Keratinocyte (primary cell): ENCODE data around the gene LUM. TPM values are rescaled to one million over a fixed set of nuclear protein-coding genes. Genes with fewer than 3 reads are reported as not detected.

ENCODE experiments used
- DNase-seq: peaks from one replicate; pipeline ENCODE4 v3.0.0-alpha.2; 2011; ENCODE audit warnings: low read depth, missing footprints, low spot score
- FAIRE-seq: peaks from 2 replicates; lab custom pipeline; 2011; peaks lifted over from hg19 to GRCh38; lab: Jason Lieb, UNC
- H2AFZ ChIP-seq: 2 replicates; pipeline ENCODE4 v1.6.0; 2012; ENCODE audit warnings: low read length, control low read depth, inconsistent platforms; ENCODE audit not compliant: control insufficient read depth
- H3K27ac ChIP-seq: 2 replicates; pipeline ENCODE4 v1.5.1; 2011; ENCODE audit warnings: low read length; ENCODE audit not compliant: control insufficient read depth, insufficient read depth
- H3K27me3 ChIP-seq: 3 replicates; pipeline ENCODE4 v1.6.0; 2011; ENCODE audit warnings: low read length; ENCODE audit not compliant: control insufficient read depth, insufficient read depth; ENCODE audit errors: extremely low read depth
- H3K36me3 ChIP-seq, 2 experiments: 2 replicates in 1 of 2; 3 replicates in 1 of 2; pipeline ENCODE4 v1.5.1; 2011; ENCODE audit warnings: low read length in 2 of 2, mild to moderate bottlenecking in 1 of 2; ENCODE audit not compliant: control insufficient read depth in 2 of 2, insufficient read depth in 2 of 2; ENCODE audit errors: extremely low read depth in 1 of 2
- H3K4me1 ChIP-seq: 3 replicates; pipeline ENCODE4 v1.5.1; 2011; ENCODE audit warnings: low read length; ENCODE audit not compliant: control insufficient read depth, insufficient read depth; ENCODE audit errors: extremely low read depth
- H3K4me2 ChIP-seq: 3 replicates; pipeline ENCODE4 v1.6.0; 2011; ENCODE audit warnings: low read depth, low read length; ENCODE audit not compliant: control insufficient read depth, insufficient read depth; ENCODE audit errors: extremely low read depth
- H3K4me3 ChIP-seq, 3 experiments: fragments of 200-600 bp in 1 of 3; sonication (generic) in 1 of 3; 2 replicates in 2 of 3; 3 replicates in 1 of 3; pipeline ENCODE4 v1.5.1; 2011 to 2016; ENCODE audit warnings: low read length in 3 of 3, mild to moderate bottlenecking in 3 of 3, control low read depth in 2 of 3, inconsistent platforms in 1 of 3, low read depth in 1 of 3, mixed read lengths in 1 of 3, mixed run types in 1 of 3, moderate library complexity in 1 of 3; ENCODE audit not compliant: control insufficient read depth in 2 of 3, insufficient read depth in 2 of 3; ENCODE audit errors: extremely low read depth in 1 of 3
- H3K79me2 ChIP-seq: 2 replicates; pipeline ENCODE4 v1.6.0; 2012; ENCODE audit warnings: low read length; ENCODE audit not compliant: control insufficient read depth, insufficient read depth
- H3K9ac ChIP-seq: 3 replicates; pipeline ENCODE4 v1.6.0; 2011; ENCODE audit warnings: low read length; ENCODE audit not compliant: control insufficient read depth, insufficient read depth; ENCODE audit errors: extremely low read depth
- H3K9me1 ChIP-seq: 3 replicates; pipeline ENCODE4 v1.6.0; 2011; ENCODE audit warnings: low read length; ENCODE audit not compliant: control insufficient read depth, insufficient read depth; ENCODE audit errors: extremely low read depth
- H3K9me3 ChIP-seq: 2 replicates; pipeline ENCODE4 v1.5.1; 2012; ENCODE audit warnings: low read depth, low read length; ENCODE audit not compliant: control insufficient read depth
- H4K20me1 ChIP-seq: 3 replicates; pipeline ENCODE4 v1.6.0; 2011; ENCODE audit warnings: low read length; ENCODE audit not compliant: control insufficient read depth, insufficient read depth; ENCODE audit errors: extremely low read depth
- CTCF ChIP-seq, 3 experiments: IDR thresholded peaks in 1 of 3; conservative IDR thresholded peaks in 1 of 3; optimal IDR thresholded peaks in 1 of 3; 2 replicates in 2 of 3; 3 replicates in 1 of 3; pipeline versions ENCODE3 to v1.5.1; 2011; ENCODE audit warnings: low read length in 3 of 3, mild to moderate bottlenecking in 3 of 3, moderate library complexity in 2 of 3, control low read depth in 1 of 3, inconsistent platforms in 1 of 3; ENCODE audit not compliant: insufficient read depth in 2 of 3; ENCODE audit errors: extremely low read depth in 1 of 3
- EZH2 ChIP-seq: IDR thresholded peaks from one replicate; pipeline ENCODE4 v1.6.1; 2012; ENCODE audit warnings: inconsistent platforms, mild to moderate bottlenecking, low read length, moderate library complexity
- dilution Hi-C: fragments of 300-500 bp; cut with MboI; formaldehyde crosslinking; loops from one replicate; pipeline ENCODE4 v1.7.0; 2020; ENCODE audit warnings: low sequenced_read_pairs; ENCODE audit not compliant: extremely low pct_ligation_motif_present
- polyA plus RNA-seq, 5 experiments: library from polyadenylated mRNA; depleted of rRNA in 3 of 5; stranded (reverse) in 3 of 5; stranded (forward) in 1 of 5; unstranded in 1 of 5; fragments of >200 nt; gene quantifications; 1 replicate in 1 of 5; 2 replicates in 3 of 5; 3 replicates in 1 of 5; pipeline versions ENCODE4 v1.2.1 to v1.2.3, GENCODE V29; 2011 to 2012; ENCODE audit warnings: missing spikeins in 2 of 5, low read depth in 1 of 5, low replicate concordance in 1 of 5

LUM gene
- polyA plus RNA-seq, 1 donor (not counting 4 experiments of a cell fraction or from before 2014, with no cell fraction given): 0.37 TPM

GRCh38 chr12:91127306-91127705, 16.0 kb upstream of the LUM start:
- Histone ChIP-seq H3K27ac (no peak overlapping the region), H3K79me2 (no peaks in the 10 kb centered on the region), H4K20me1 (no peaks in the 10 kb centered on the region), H3K4me2 (no peak overlapping the region), H2AFZ (no peak overlapping the region), H3K9me3 (no peaks in the 10 kb centered on the region), H3K4me3 (no peak overlapping the region), H3K36me3 (no peaks in the 10 kb centered on the region), H3K4me1 (peaks cover 18% of the 10 kb centered on the region), H3K27me3 (no peaks in the 10 kb centered on the region), H3K9me1 (no peaks in the 10 kb centered on the region), H3K9ac (no peak overlapping the region)
- no peak for DNase-seq
- dilution Hi-C loops: no loop called here
- FAIRE-seq: no peak
- TF ChIP-seq EZH2 (no peak), CTCF (optimal IDR thresholded peaks at IDR 0.05 in 1 of 3, IDR thresholded peaks at IDR 0.05 in 1 of 3, conservative IDR thresholded peaks at IDR 0.05 in 1 of 3; ENCODE audit: extremely low read depth in 1 of 3, insufficient read depth in 2 of 3, low read length in 3 of 3) (no peak)

DNA sequence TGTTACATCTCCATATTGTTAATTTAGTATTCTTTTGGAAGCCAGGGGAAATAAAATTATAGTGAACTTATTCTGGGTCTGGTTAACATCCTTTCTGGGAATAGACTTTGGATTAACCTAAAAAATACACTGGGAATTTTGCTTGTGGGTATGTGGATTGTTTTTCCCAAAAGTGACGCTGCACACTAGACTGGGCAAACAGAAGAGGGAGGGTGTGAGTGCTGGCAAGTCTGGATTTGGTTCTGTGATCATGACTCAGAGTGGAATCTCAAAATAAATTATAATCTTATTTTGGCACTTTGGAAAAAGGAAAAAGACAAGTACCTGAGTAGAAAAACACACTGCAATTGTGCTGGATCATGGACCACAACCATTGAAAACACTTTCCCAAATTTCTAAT, 15.2 kb upstream of the LUM start:
- no peaks in the 10 kb centered on the region for H3K36me3 ChIP-seq
- no peak overlapping the region for H3K27ac ChIP-seq
- no peaks in the 10 kb centered on the region for H3K27me3 ChIP-seq
- no peak for DNase-seq
- FAIRE-seq: peak; percentile 82
- H3K9me1 ChIP-seq: no peaks in the 10 kb centered on the region
- no peaks in the 10 kb centered on the region for H3K9me3 ChIP-seq
- dilution Hi-C loops: no loop called here
- H2AFZ ChIP-seq: no peak overlapping the region
- H3K4me2 ChIP-seq: peak overlapping the region; percentile 6
- no peak overlapping the region for H3K9ac ChIP-seq
- TF ChIP-seq EZH2 (no peak), CTCF (optimal IDR thresholded peaks at IDR 0.05 in 1 of 3, IDR thresholded peaks at IDR 0.05 in 1 of 3, conservative IDR thresholded peaks at IDR 0.05 in 1 of 3; ENCODE audit: extremely low read depth in 1 of 3, insufficient read depth in 2 of 3, low read length in 3 of 3) (no peak)
- peaks cover 18% of the 10 kb centered on the region for H3K4me1 ChIP-seq
- no peak overlapping the region for H3K4me3 ChIP-seq
- H4K20me1 ChIP-seq: no peaks in the 10 kb centered on the region
- H3K79me2 ChIP-seq: no peaks in the 10 kb centered on the region
